HepG2 (cell line): Measurements from ENCODE around the gene LSM12. TPM values are rescaled to one million over a fixed set of nuclear protein-coding genes. Genes with fewer than 3 reads are reported as not detected.

ENCODE experiments used
- CBX2 ChIP-seq, 2 experiments: fragments of 200-600 bp in 1 of 2; sonication (generic); formaldehyde crosslinking in 1 of 2; IDR thresholded peaks; 2 replicates each; pipeline versions ENCODE4 v1.7.0 to v1.8.1; 2018 to 2022; ENCODE audit warnings: low read depth in 2 of 2, low read length in 1 of 2, mild to moderate bottlenecking in 1 of 2, missing genetic modification reagents in 1 of 2
- ERF ChIP-seq: IDR thresholded peaks from 2 replicates; pipeline ENCODE4 v1.6.1; 2018; ENCODE audit warnings: missing biosample characterization, missing genetic modification reagents
- ESRRA ChIP-seq: sonication (generic); formaldehyde crosslinking; IDR thresholded peaks from 2 replicates; pipeline ENCODE4 v1.5.1; 2020; ENCODE audit warnings: mild to moderate bottlenecking, low read depth, missing genetic modification reagents
- FOXA1 ChIP-seq, 2 experiments: fragments of 450-650 bp in 1 of 2; sonication (generic) in 1 of 2; formaldehyde crosslinking in 1 of 2; IDR thresholded peaks; 2 replicates each; pipeline versions ENCODE4 v1.4.0 to v1.6.1; 2016 to 2020; ENCODE audit warnings: missing genetic modification reagents in 1 of 2
- FOXA3 ChIP-seq: IDR thresholded peaks from 2 replicates; pipeline ENCODE4 v1.6.1; 2016; ENCODE audit warnings: missing genetic modification reagents, missing compliant biosample characterization
- GABPB1 ChIP-seq: IDR thresholded peaks from 2 replicates; pipeline ENCODE4 v1.6.1; 2016; ENCODE audit warnings: mild to moderate bottlenecking, missing genetic modification reagents, moderate library complexity, missing compliant biosample characterization
- KLF6 ChIP-seq: IDR thresholded peaks from 2 replicates; pipeline ENCODE4 v1.8.0; 2016; ENCODE audit warnings: missing biosample characterization, missing genetic modification reagents
- MIER3 ChIP-seq: IDR thresholded peaks from 2 replicates; pipeline ENCODE4 v1.6.1; 2016; ENCODE audit warnings: missing compliant biosample characterization, borderline replicate concordance
- NR2F1 ChIP-seq, 2 experiments: fragments of 450-650 bp in 1 of 2; formaldehyde crosslinking in 1 of 2; IDR thresholded peaks; 2 replicates each; pipeline versions ENCODE4 v1.5.0 to v1.6.1; 2016 to 2020; ENCODE audit warnings: mild to moderate bottlenecking in 1 of 2, missing compliant biosample characterization in 1 of 2, missing genetic modification reagents in 1 of 2, moderate library complexity in 1 of 2
- PCBP1 ChIP-seq: fragments of 200-400 bp; formaldehyde crosslinking; IDR thresholded peaks from 2 replicates; pipeline ENCODE4 v1.6.1; 2017; ENCODE audit warnings: mild to moderate bottlenecking, low read depth, low read length, borderline replicate concordance
- RFXANK ChIP-seq: IDR thresholded peaks from 2 replicates; pipeline ENCODE4 v1.6.1; 2016
- RXRB ChIP-seq: IDR thresholded peaks from 2 replicates; pipeline ENCODE4 v1.6.1; 2016; ENCODE audit warnings: borderline replicate concordance, missing genetic modification reagents, missing compliant biosample characterization
- TFAP4 ChIP-seq: sonication (generic); IDR thresholded peaks from 2 replicates; pipeline ENCODE4 v1.6.1; 2016; ENCODE audit warnings: low read depth, borderline replicate concordance
- TGIF2 ChIP-seq: IDR thresholded peaks from 2 replicates; pipeline ENCODE4 v1.6.1; 2016; ENCODE audit warnings: control low read depth, missing compliant biosample characterization
- TOE1 ChIP-seq: sonication (generic); formaldehyde crosslinking; IDR thresholded peaks from 2 replicates; pipeline ENCODE4 v1.4.0; 2020; ENCODE audit warnings: mild to moderate bottlenecking, missing genetic modification reagents
- U2AF1 ChIP-seq: fragments of 200-400 bp; formaldehyde crosslinking; optimal IDR thresholded peaks from 2 replicates; pipeline ENCODE3; 2017; ENCODE audit warnings: mild to moderate bottlenecking, low read depth, low read length
- ZFP62 ChIP-seq: sonication (generic); formaldehyde crosslinking; IDR thresholded peaks from 2 replicates; pipeline ENCODE4 v1.4.0; 2020; ENCODE audit warnings: missing genetic modification reagents
- ZMYM2 ChIP-seq: sonication (generic); formaldehyde crosslinking; IDR thresholded peaks from 2 replicates; pipeline ENCODE4 v1.8.0; 2022; ENCODE audit warnings: mild to moderate bottlenecking, missing genetic modification reagents
- ZNF160 ChIP-seq: sonication (generic); formaldehyde crosslinking; IDR thresholded peaks from 2 replicates; pipeline ENCODE4 v1.8.0; 2022; ENCODE audit warnings: mild to moderate bottlenecking, inconsistent platforms, missing genetic modification reagents
- ZNF235 ChIP-seq: sonication (generic); formaldehyde crosslinking; IDR thresholded peaks from 2 replicates; pipeline ENCODE4 v1.8.1; 2023; ENCODE audit warnings: mild to moderate bottlenecking, missing genetic modification reagents, borderline replicate concordance
- ZNF3 ChIP-seq: IDR thresholded peaks from 2 replicates; pipeline ENCODE4 v1.7.0; 2017; ENCODE audit warnings: inconsistent platforms
- ZNF383 ChIP-seq: sonication (generic); formaldehyde crosslinking; IDR thresholded peaks from 2 replicates; pipeline ENCODE4 v1.4.0; 2020; ENCODE audit warnings: missing genetic modification reagents, mild to moderate bottlenecking, borderline replicate concordance
- ZNF672 ChIP-seq: sonication (generic); formaldehyde crosslinking; IDR thresholded peaks from 2 replicates; pipeline ENCODE4 v1.8.1; 2022; ENCODE audit warnings: missing genetic modification reagents
- polyA plus RNA-seq, 8 experiments: library from polyadenylated mRNA; depleted of rRNA in 3 of 8; stranded (reverse) in 7 of 8; unstranded in 1 of 8; fragments of >200 nt; fragmentation: Illumina TruSeq in 4 of 8; extraction: Trizol in 4 of 8; gene quantifications; 2 replicates each; pipeline versions ENCODE4 v1.2.1 to v1.2.3, GENCODE V29; 2011 to 2016; ENCODE audit warnings: low read depth in 4 of 8, missing spikeins in 1 of 8, mixed read lengths in 1 of 8; ENCODE audit not compliant: insufficient read depth in 1 of 8
- total RNA-seq, 5 experiments: library from RNA; depleted of rRNA; stranded (reverse); fragments of >200 nt; fragmentation: Illumina TruSeq; extraction: Trizol; gene quantifications; 2 replicates each; pipeline ENCODE4 v1.2.3, GENCODE V29; 2016; ENCODE audit warnings: low read depth in 1 of 5
- TF ChIP-seq, protein P1 (sequence below): IDR thresholded peaks from 2 replicates; pipeline ENCODE4 v1.6.1; 2016; ENCODE audit warnings: missing biosample characterization, missing genetic modification reagents, low read depth
- TF ChIP-seq, protein P2 (sequence below): IDR thresholded peaks from 2 replicates; pipeline ENCODE4 v1.6.1; 2018; ENCODE audit warnings: missing genetic modification reagents
- TF ChIP-seq, protein P3 (sequence below): sonication (generic); formaldehyde crosslinking; IDR thresholded peaks from 2 replicates; pipeline ENCODE4 v1.8.0; 2022; ENCODE audit warnings: low read depth, missing genetic modification reagents

LSM12 gene
- total and polyA plus RNA-seq, 2 of the 13 experiments (the other 11 are each of a cell fraction or from before 2014, with no cell fraction given): 52.8 to 55.7 TPM

DNA sequence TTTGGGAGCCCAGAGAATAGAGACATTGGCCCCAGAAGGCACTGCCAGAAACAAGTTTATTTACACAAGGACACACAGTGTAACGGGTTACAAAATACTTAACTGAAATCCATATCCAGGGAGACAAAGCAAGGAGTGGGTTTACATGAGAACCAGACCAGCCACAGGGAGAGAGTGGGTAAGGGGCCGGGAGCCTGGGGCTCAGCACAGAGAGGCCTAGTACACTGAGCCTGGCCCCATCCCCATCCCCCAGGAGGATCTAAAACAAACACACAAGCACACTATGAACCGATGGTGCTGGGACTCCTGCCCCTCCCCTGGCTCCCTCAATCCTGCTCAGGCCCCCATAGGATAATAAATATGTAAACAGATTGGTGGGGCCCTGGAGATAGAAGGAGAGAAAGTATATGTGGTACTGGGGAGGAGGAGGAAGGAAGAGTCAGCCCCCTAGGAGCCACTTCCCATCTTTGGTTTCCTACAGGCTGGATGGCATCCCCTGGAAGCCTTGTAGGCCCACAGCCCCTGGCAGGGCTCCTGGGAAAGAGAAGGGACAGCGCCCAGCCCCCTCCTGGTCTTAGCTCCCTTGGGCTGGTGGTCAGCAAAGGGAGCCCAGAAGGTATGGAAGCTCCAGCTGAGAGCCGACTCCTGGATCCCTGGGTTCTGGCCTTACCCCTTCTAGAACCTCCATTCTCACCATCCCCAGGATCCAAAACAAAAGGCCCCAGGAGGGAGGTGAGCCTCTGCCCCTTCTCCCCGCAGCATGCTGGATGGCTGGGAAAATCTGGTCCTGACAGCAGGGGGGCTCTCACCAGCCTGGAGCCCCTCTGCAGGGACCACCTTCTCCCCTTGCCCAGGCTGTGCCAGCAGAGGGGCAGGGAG, 10.5 kb upstream of the LSM12 start (continued):
- TF ChIP-seq CBX2 (IDR thresholded peaks at IDR 0.05; ENCODE audit: low read depth, low read length) (no peak), CBX2 (CRISPR knock-in tag; IDR thresholded peaks at IDR 0.05; ENCODE audit: low read depth) (no peak), MIER3 (CRISPR knock-in tag) (no peak), ZNF235 (CRISPR knock-in tag) (no peak), TGIF2 (CRISPR knock-in tag) (no peak), FOXA3 (CRISPR knock-in tag) (peak; percentile 55), GABPB1 (no peak), ZNF383 (CRISPR knock-in tag) (no peak), ZNF672 (no peak), RFXANK (CRISPR knock-in tag) (no peak), ZNF3 (CRISPR knock-in tag) (no peak), PCBP1 (no peak), RXRB (CRISPR knock-in tag) (no peak), ZMYM2 (CRISPR knock-in tag) (no peak), TFAP4 (no peak), NR2F1 (CRISPR knock-in tag; IDR thresholded peaks at IDR 0.05) (no peak), ZNF160 (CRISPR knock-in tag) (no peak), ZFP62 (CRISPR knock-in tag) (no peak), KLF6 (CRISPR knock-in tag) (no peak), ESRRA (CRISPR knock-in tag) (no peak), ERF (CRISPR knock-in tag) (no peak), TOE1 (no peak), FOXA1 (IDR thresholded peaks at IDR 0.05) (0 out of 2 replicates have a peak, but pooled peaks have one; percentile 17), FOXA1 (CRISPR knock-in tag; IDR thresholded peaks at IDR 0.05) (peak; percentile 57; the same call in 1 of the 2 replicates), U2AF1 (no peak)
- TF ChIP-seq, protein P1, sequence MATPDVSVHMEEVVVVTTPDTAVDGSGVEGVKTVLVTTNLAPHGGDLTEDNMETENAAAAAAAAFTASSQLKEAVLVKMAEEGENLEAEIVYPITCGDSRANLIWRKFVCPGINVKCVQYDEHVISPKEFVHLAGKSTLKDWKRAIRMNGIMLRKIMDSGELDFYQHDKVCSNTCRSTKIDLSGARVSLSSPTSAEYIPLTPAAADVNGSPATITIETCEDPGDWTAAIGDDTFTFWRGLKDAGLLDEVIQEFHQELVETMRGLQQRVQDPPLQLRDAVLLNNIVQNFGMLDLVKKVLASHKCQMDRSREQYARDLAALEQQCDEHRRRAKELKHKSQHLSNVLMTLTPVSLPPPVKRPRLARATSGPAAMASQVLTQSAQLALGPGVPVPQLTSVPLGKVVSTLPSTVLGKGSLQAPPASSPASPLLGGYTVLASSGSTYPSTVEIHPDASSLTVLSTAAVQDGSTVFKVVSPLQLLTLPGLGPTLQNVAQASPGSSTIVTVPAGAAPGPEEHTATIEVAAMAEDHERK (CRISPR knock-in tag): no peak
- TF ChIP-seq, protein P2, sequence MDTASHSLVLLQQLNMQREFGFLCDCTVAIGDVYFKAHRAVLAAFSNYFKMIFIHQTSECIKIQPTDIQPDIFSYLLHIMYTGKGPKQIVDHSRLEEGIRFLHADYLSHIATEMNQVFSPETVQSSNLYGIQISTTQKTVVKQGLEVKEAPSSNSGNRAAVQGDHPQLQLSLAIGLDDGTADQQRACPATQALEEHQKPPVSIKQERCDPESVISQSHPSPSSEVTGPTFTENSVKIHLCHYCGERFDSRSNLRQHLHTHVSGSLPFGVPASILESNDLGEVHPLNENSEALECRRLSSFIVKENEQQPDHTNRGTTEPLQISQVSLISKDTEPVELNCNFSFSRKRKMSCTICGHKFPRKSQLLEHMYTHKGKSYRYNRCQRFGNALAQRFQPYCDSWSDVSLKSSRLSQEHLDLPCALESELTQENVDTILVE (CRISPR knock-in tag): no peak
- TF ChIP-seq, protein P3, sequence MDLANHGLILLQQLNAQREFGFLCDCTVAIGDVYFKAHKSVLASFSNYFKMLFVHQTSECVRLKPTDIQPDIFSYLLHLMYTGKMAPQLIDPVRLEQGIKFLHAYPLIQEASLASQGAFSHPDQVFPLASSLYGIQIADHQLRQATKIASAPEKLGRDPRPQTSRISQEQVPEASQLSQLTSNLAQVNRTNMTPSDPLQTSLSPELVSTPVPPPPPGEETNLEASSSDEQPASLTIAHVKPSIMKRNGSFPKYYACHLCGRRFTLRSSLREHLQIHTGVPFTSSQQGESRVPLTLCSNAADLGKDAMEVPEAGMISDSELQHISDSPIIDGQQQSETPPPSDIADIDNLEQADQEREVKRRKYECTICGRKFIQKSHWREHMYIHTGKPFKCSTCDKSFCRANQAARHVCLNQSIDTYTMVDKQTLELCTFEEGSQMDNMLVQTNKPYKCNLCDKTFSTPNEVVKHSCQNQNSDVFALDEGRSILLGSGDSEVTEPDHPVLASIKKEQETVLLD (CRISPR knock-in tag): no peak
